Measurements from ENCODE around the gene BCL11A. TPM values are rescaled to one million over a fixed set of nuclear protein-coding genes. Genes with fewer than 3 reads are reported as not detected.
A peak's percentile ranks its signal among the peaks of the same experiment; 100 is the strongest.

Gene BCL11A
- total and polyA plus RNA-seq, 7 donors = 3.6 to 39.6 (median 16.3) TPM

- TF ChIP-seq, protein P1, sequence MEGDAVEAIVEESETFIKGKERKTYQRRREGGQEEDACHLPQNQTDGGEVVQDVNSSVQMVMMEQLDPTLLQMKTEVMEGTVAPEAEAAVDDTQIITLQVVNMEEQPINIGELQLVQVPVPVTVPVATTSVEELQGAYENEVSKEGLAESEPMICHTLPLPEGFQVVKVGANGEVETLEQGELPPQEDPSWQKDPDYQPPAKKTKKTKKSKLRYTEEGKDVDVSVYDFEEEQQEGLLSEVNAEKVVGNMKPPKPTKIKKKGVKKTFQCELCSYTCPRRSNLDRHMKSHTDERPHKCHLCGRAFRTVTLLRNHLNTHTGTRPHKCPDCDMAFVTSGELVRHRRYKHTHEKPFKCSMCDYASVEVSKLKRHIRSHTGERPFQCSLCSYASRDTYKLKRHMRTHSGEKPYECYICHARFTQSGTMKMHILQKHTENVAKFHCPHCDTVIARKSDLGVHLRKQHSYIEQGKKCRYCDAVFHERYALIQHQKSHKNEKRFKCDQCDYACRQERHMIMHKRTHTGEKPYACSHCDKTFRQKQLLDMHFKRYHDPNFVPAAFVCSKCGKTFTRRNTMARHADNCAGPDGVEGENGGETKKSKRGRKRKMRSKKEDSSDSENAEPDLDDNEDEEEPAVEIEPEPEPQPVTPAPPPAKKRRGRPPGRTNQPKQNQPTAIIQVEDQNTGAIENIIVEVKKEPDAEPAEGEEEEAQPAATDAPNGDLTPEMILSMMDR (IDR thresholded peaks at IDR 0.05) = no peak
- TF ChIP-seq EP300 (IDR thresholded peaks at IDR 0.05) (no peak), POLR2AphosphoS5 (IDR thresholded peaks at IDR 0.05) (no peak), POLR2A (IDR thresholded peaks at IDR 0.05) (no peak)
- Histone ChIP-seq H3K4me1 (peaks cover 0 to 79% (median 65%) of the 10 kb centered on the region in 4 donors), H3K27me3 (peaks cover 0 to 25% (median 0%) of the 10 kb centered on the region in 3 donors), H3K9me3 (no peaks in the 10 kb centered on the region), H3K27ac (peak overlapping the region in 3 of 4 donors; percentile 82 to 95 (median 92)), H3K4me3 (no peak overlapping the region), H3K36me3 (no peaks in the 10 kb centered on the region)
- no peak for DNase-seq
- intact Hi-C loops (cut with DNase I) = loop anchor here (5.0 kb wide), 1 partner anchor 331 kb away; no protein-coding TSS in a partner anchor
Observed at GRCh38 chr2:60547841-60548240, 5.6 kb downstream of the BCL11A start.

- Histone ChIP-seq H3K9me3 (no peaks in the 10 kb centered on the region), H3K27ac (peak overlapping the region in 3 of 4 donors; percentile 82 to 95 (median 92)), H3K36me3 (no peaks in the 10 kb centered on the region), H3K27me3 (peaks cover 0 to 25% (median 0%) of the 10 kb centered on the region in 3 donors), H3K4me1 (peaks cover 0 to 77% (median 68%) of the 10 kb centered on the region in 4 donors), H3K4me3 (peak overlapping the region in 2 of 4 donors; percentile 2 to 3)
- TF ChIP-seq POLR2AphosphoS5 (IDR thresholded peaks at IDR 0.05) (no peak), POLR2A (IDR thresholded peaks at IDR 0.05) (no peak), EP300 (IDR thresholded peaks at IDR 0.05) (no peak)
- TF ChIP-seq, protein P1 (IDR thresholded peaks at IDR 0.05) = no peak
- 36 to 59% methylated on average over 6 of the region's 6 CpGs for WGBS, 2 donors
- intact Hi-C loops (cut with DNase I) = loop anchor here (5.0 kb wide), 1 partner anchor 330 kb away; no protein-coding TSS in a partner anchor
- no peak for DNase-seq
Observed at GRCh38 chr2:60546756-60547420, 6.6 kb downstream of the BCL11A start.

- Histone ChIP-seq H3K4me1 (peaks cover 0 to 88% (median 68%) of the 10 kb centered on the region in 4 donors), H3K27me3 (peaks cover 0 to 13% (median 0%) of the 10 kb centered on the region in 3 donors), H3K36me3 (no peaks in the 10 kb centered on the region), H3K27ac (peak overlapping the region; percentile 56 to 95 (median 87)), H3K9me3 (no peaks in the 10 kb centered on the region), H3K4me3 (peak overlapping the region in 2 of 4 donors; percentile 1 to 15)
- intact Hi-C loops (cut with DNase I) = loop anchor here (5.0 kb wide), 2 partner anchors 43 to 328 kb away; no protein-coding TSS in a partner anchor
- TF ChIP-seq, protein P1 (IDR thresholded peaks at IDR 0.05) = no peak
- TF ChIP-seq POLR2A (IDR thresholded peaks at IDR 0.05) (no peak), EP300 (IDR thresholded peaks at IDR 0.05) (peak in 1 of 4 donors; percentile 14), POLR2AphosphoS5 (IDR thresholded peaks at IDR 0.05) (peak in 2 of 4 donors; percentile 9 to 32)
- WGBS, 2 donors = 52 to 54% methylated on average over 9 of the region's 9 CpGs
- no peak for DNase-seq
Observed at GRCh38 chr2:60544954-60545560, 8.4 kb downstream of the BCL11A start.

DNA sequence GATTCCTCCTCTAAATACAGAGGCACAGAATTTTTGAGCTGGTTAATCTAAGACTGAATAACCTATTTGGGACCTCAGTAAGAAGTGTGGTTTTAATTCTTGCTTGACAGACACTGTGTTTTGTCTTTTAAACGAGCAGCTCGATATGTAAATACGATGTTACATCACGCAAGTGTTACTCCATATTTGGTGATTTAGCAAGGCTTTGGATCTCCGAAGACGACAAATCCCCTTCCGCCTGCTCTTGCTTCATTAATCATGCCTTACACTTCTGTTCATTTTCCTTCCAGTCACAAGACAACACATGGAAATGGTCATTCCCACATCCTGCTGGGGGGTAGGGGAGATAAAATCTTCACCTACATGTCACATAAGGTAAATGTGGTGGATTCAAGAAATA, 9.4 kb downstream of the BCL11A start:
- peak overlapping the region in 2 of 4 donors; percentile 1 to 15 for H3K4me3 ChIP-seq
- TF ChIP-seq EP300 (IDR thresholded peaks at IDR 0.05) = peak; percentile 96 to 98 (median 97)
- peak; percentile 92 to 95 (median 94) for TF ChIP-seq POLR2AphosphoS5 (IDR thresholded peaks at IDR 0.05)
- TF ChIP-seq, protein P1 (IDR thresholded peaks at IDR 0.05) = no peak
- no peak for TF ChIP-seq POLR2A (IDR thresholded peaks at IDR 0.05)
- peaks cover 0 to 92% (median 73%) of the 10 kb centered on the region in 4 donors for H3K4me1 ChIP-seq
- peak; percentile 78 for DNase-seq
- intact Hi-C loops (cut with DNase I) = loop anchor here (5.0 kb wide), 1 partner anchor 42 kb away; no protein-coding TSS in a partner anchor
- H3K27ac ChIP-seq = peak overlapping the region; percentile 56 to 95 (median 87)
- 77 to 83% methylated on average over 7 of the region's 7 CpGs for WGBS, 2 donors
- no peaks in the 10 kb centered on the region for H3K36me3 ChIP-seq
- peaks cover 0 to 6% (median 0%) of the 10 kb centered on the region in 3 donors for H3K27me3 ChIP-seq
- no peaks in the 10 kb centered on the region for H3K9me3 ChIP-seq
